HT1080 (cell line): ENCODE data around the gene ZDHHC15. TPM values are rescaled to one million over a fixed set of nuclear protein-coding genes. Genes with fewer than 3 reads are reported as not detected.
"Not testable (repeated sequence)": the region's sequence is repeated elsewhere in the genome, so short reads cannot be mapped to it uniquely, and the experiment has no call there.

Experiments used
- DNase-seq: peaks from one replicate; pipeline ENCODE4 v3.0.0-alpha.2; 2015; ENCODE audit warnings: low read depth
- polyA plus RNA-seq, 2 experiments: library from polyadenylated mRNA; depleted of rRNA; stranded (reverse); fragments of >200 nt; gene quantifications; 2 replicates each; pipeline ENCODE4 v1.2.3, GENCODE V29; 2015
- total RNA-seq: library from RNA; depleted of rRNA; stranded (reverse); fragments of >200 nt; shearing (Covaris generic); gene quantifications from 2 replicates; pipeline ENCODE4 v1.2.3, GENCODE V29; 2014; rRNA removed

ZDHHC15 gene
- not detected in 2 replicates for total RNA-seq
- 0.01 and 0.06 TPM in 2 replicates for polyA plus RNA-seq (2015; cell fraction: cytosol; rRNA removed)
- 0.02 TPM in 1 of 2 replicates, not detected in the other for polyA plus RNA-seq (2015; cell fraction: nucleus; rRNA removed)

- peak; percentile 11 for DNase-seq
These were observed at the start of gene ZDHHC15 for GRCh38 chrX:75522565-75523431. Gene ZDHHC15 (minus strand): TSS chrX:75523037. CDS start chrX:75523024, 13 bp downstream.

- not testable (repeated sequence) for DNase-seq
These were observed 37.7 kb upstream of the ZDHHC15 start for GRCh38 chrX:75560544-75560943.

- DNase-seq = no peak
These were observed 24.9 kb upstream of the ZDHHC15 start for GRCh38 chrX:75547783-75548182.

GRCh38 chrX:75546724-75547511 is 24.1 kb upstream of the ZDHHC15 start:
- DNase-seq = no peak

- no peak for DNase-seq
These were observed 21.9 kb upstream of the ZDHHC15 start for GRCh38 chrX:75544786-75545185.

GRCh38 chrX:75483933-75484332 is 38.9 kb downstream of the ZDHHC15 start:
- no peak for DNase-seq

GRCh38 chrX:75461780-75462179 is 61.1 kb downstream of the ZDHHC15 start:
- not testable (repeated sequence) for DNase-seq

- DNase-seq = no peak
These were observed 101.1 kb downstream of the ZDHHC15 start for GRCh38 chrX:75421688-75422230.

GRCh38 chrX:75407153-75407552 is 115.7 kb downstream of the ZDHHC15 start:
- DNase-seq = not testable (repeated sequence)

- no peak for DNase-seq
These were observed 132.4 kb downstream of the ZDHHC15 start for GRCh38 chrX:75390470-75390869.

GRCh38 chrX:75369721-75370120 is 153.1 kb downstream of the ZDHHC15 start:
- no peak for DNase-seq

- DNase-seq = no peak
These were observed 156.0 kb downstream of the ZDHHC15 start for GRCh38 chrX:75366861-75367260.

- DNase-seq = no peak
These were observed 157.4 kb downstream of the ZDHHC15 start for GRCh38 chrX:75365243-75365975.

- DNase-seq = no peak
These were observed 161.0 kb downstream of the ZDHHC15 start for GRCh38 chrX:75361788-75362187.

GRCh38 chrX:75348601-75349000 is 174.2 kb downstream of the ZDHHC15 start:
- DNase-seq = not testable (repeated sequence)

- DNase-seq = no peak
These were observed 185.3 kb downstream of the ZDHHC15 start for GRCh38 chrX:75337525-75337924.

- DNase-seq = no peak
These were observed 187.7 kb downstream of the ZDHHC15 start for GRCh38 chrX:75335127-75335458.

- not testable (repeated sequence) for DNase-seq
These were observed 188.3 kb downstream of the ZDHHC15 start for GRCh38 chrX:75334407-75335126.

GRCh38 chrX:75327607-75328006 is 195.2 kb downstream of the ZDHHC15 start:
- no peak for DNase-seq
